KMS-11 (cell line): ENCODE results near the gene NLGN1.

Experiments used
- H2AFZ ChIP-seq: fragments of 200-600 bp; sonication (generic); 2 replicates; pipeline ENCODE4 v1.6.1; 2016; ENCODE audit warnings: antibody characterized with exemption, mixed run types, low read depth
- H3K27ac ChIP-seq: fragments of 200-600 bp; sonication (generic); 2 replicates; pipeline ENCODE4 v1.6.1; 2016; ENCODE audit warnings: mild to moderate bottlenecking, mixed run types
- H3K27me3 ChIP-seq: fragments of 200-600 bp; sonication (generic); 2 replicates; pipeline ENCODE4 v1.6.1; 2017; ENCODE audit warnings: mild to moderate bottlenecking, low read depth, mixed run types, moderate library complexity; ENCODE audit not compliant: insufficient read depth
- H3K36me3 ChIP-seq: fragments of 200-600 bp; sonication (generic); 2 replicates; pipeline ENCODE4 v1.6.1; 2017; ENCODE audit warnings: mild to moderate bottlenecking, mixed run types; ENCODE audit not compliant: insufficient read depth
- H3K4me1 ChIP-seq: fragments of 200-600 bp; sonication (generic); 2 replicates; pipeline ENCODE4 v1.6.1; 2016; ENCODE audit warnings: mild to moderate bottlenecking, low read depth, mixed run types; ENCODE audit not compliant: poor library complexity, severe bottlenecking
- H3K4me2 ChIP-seq: fragments of 200-600 bp; sonication (generic); 2 replicates; pipeline ENCODE4 v1.7.0; 2016; ENCODE audit warnings: mild to moderate bottlenecking, mixed run types
- H3K4me3 ChIP-seq: fragments of 200-600 bp; sonication (generic); IDR thresholded peaks from 2 replicates; pipeline ENCODE4 v1.6.1; 2017; ENCODE audit warnings: low read depth, low read length, mixed read lengths; ENCODE audit not compliant: insufficient read depth
- H3K79me2 ChIP-seq: fragments of 200-600 bp; sonication (generic); 2 replicates; pipeline ENCODE4 v1.6.1; 2016; ENCODE audit warnings: low read depth, mixed run types; ENCODE audit not compliant: insufficient read depth
- H3K9ac ChIP-seq: fragments of 200-600 bp; sonication (generic); 2 replicates; pipeline ENCODE4 v1.6.1; 2016; ENCODE audit warnings: mild to moderate bottlenecking, mixed run types
- H4K20me1 ChIP-seq: fragments of 200-600 bp; sonication (generic); 2 replicates; pipeline ENCODE4 v1.6.1; 2016; ENCODE audit warnings: mild to moderate bottlenecking, mixed run types; ENCODE audit not compliant: insufficient read depth
- TF ChIP-seq, protein P1 (sequence below): fragments of 200-600 bp; sonication (generic); conservative IDR thresholded peaks from 2 replicates; pipeline ENCODE4 v1.6.1; 2017; ENCODE audit warnings: low read depth, mild to moderate bottlenecking, antibody characterized with exemption, low read length, moderate library complexity, mixed read lengths

The NLGN1 gene

DNA sequence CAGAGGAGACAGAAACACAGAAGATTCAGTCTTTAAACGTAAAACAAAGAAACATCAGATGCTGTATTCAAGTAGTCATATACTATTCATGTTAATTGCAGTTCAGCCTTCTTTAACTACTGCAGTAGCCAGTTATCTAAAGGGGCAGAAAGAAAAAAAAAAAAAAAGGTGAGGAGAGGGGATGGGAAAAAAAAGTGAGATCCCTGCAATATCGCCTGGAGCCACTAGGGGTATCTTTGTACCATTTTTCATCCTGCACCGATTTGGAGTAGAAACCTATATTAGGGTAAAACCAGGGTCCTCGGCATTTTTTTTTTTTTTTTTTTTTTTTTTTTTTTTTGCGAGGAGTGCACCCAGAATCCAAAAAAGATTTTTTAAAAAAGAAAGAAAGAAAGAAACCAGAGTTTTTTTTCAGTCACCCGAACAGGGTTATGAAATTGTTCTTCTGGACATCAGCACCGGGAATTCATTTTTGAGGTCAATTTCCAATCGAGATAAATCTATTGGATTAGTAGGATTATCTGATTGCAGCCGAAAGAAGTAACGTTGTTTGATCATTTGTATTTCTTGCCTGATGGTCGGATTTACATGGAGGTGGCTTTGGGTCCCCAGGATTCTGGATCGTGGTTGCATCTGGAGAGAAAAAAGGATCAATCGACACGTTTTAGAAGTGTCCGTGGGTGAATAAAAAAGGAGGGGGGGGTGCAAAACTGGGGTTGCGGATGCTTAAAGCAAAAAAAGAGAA is 186.7 kb downstream of the NLGN1 start:
- H3K79me2 ChIP-seq, result no peaks in the 10 kb centered on the region
- H3K4me3 ChIP-seq, result no peak overlapping the region
- H4K20me1 ChIP-seq, result no peaks in the 10 kb centered on the region
- H2AFZ ChIP-seq, result no peak overlapping the region
- no peaks in the 10 kb centered on the region for H3K36me3 ChIP-seq
- H3K27me3 ChIP-seq, result no peaks in the 10 kb centered on the region
- TF ChIP-seq, protein P1, sequence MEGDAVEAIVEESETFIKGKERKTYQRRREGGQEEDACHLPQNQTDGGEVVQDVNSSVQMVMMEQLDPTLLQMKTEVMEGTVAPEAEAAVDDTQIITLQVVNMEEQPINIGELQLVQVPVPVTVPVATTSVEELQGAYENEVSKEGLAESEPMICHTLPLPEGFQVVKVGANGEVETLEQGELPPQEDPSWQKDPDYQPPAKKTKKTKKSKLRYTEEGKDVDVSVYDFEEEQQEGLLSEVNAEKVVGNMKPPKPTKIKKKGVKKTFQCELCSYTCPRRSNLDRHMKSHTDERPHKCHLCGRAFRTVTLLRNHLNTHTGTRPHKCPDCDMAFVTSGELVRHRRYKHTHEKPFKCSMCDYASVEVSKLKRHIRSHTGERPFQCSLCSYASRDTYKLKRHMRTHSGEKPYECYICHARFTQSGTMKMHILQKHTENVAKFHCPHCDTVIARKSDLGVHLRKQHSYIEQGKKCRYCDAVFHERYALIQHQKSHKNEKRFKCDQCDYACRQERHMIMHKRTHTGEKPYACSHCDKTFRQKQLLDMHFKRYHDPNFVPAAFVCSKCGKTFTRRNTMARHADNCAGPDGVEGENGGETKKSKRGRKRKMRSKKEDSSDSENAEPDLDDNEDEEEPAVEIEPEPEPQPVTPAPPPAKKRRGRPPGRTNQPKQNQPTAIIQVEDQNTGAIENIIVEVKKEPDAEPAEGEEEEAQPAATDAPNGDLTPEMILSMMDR, result peak; percentile 70; the same call in 1 of the 2 replicates
- no peak overlapping the region for H3K4me2 ChIP-seq
- H3K27ac ChIP-seq, result no peak overlapping the region
- H3K4me1 ChIP-seq, result no peaks in the 10 kb centered on the region
- no peak overlapping the region for H3K9ac ChIP-seq

DNA sequence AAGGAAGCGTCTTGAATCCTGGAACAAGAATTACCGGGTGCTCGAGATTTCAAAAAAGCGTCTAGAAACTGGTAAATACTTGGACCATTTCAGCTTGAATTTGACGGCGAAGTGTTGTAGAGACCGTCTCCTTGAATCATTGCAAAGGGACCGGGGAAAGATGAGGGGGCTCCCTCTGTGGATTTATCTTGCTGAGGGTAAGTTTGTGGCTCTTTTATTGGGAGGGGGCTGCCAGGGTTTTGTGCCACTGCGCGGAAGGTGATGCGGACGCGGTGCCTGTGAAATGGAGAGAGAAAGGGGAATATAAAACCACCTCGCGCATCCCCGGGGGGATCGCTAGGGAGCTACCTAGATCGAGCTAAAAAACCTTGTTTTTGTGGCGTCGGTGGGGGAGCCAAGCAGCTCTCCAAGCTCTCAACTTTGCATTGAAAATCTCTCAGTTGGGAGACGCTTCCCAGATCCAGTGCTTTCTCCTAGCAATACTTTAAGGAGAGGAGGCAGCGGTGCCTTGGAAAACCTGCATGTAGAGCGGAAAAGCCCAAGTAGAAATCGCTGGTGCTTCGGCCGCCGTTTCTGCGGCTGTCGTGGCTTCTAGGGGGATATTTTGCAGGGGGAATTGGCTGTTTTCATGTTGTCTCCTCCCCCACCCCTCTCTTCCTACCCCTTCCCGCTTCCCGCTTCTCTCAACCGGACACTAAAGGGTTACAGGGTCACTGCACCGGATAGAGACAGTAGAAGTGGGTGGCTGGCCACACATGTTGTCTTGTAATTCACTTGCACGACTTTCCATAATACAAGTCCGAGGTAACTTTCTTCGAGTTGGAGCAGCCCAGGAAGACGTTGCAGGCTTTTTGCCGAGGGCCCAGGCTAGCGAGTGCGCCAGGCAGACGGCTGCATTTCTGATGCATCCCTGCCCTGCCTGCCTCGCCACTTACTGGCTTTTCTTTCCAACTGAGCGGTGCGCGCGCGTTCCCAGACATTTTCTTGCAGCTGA is 187.6 kb downstream of the NLGN1 start:
- no peak overlapping the region for H3K27ac ChIP-seq
- H3K4me3 ChIP-seq, result no peak overlapping the region
- TF ChIP-seq, protein P1, result no peak
- no peak overlapping the region for H3K9ac ChIP-seq
- no peaks in the 10 kb centered on the region for H3K36me3 ChIP-seq
- no peak overlapping the region for H3K4me2 ChIP-seq
- no peaks in the 10 kb centered on the region for H3K4me1 ChIP-seq
- no peaks in the 10 kb centered on the region for H4K20me1 ChIP-seq
- no peak overlapping the region for H2AFZ ChIP-seq
- no peaks in the 10 kb centered on the region for H3K27me3 ChIP-seq
- no peaks in the 10 kb centered on the region for H3K79me2 ChIP-seq

DNA sequence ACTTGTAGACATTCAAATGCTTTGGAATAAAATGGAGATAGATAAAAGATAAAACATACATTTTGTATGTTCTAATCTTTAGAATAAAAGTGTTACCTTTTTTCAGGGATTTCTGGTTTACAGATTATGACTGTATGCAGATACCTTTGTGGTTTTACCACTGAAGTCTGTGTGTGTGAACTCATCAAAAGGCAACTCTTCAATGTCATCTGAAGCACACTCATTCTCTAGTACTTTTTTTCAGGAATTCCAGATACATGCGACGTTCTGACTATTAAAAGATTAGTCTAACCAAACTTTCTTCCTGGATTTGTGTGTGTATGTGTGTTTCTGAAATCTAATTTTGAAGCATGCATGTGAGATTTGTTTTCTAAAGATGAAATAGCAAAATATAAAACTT is 188.6 kb downstream of the NLGN1 start:
- H3K4me1 ChIP-seq, result no peaks in the 10 kb centered on the region
- H4K20me1 ChIP-seq, result no peaks in the 10 kb centered on the region
- TF ChIP-seq, protein P1, result no peak
- no peaks in the 10 kb centered on the region for H3K27me3 ChIP-seq
- no peak overlapping the region for H3K9ac ChIP-seq
- H2AFZ ChIP-seq, result no peak overlapping the region
- no peak overlapping the region for H3K27ac ChIP-seq
- no peak overlapping the region for H3K4me2 ChIP-seq
- H3K79me2 ChIP-seq, result no peaks in the 10 kb centered on the region
- no peak overlapping the region for H3K4me3 ChIP-seq
- H3K36me3 ChIP-seq, result no peaks in the 10 kb centered on the region

DNA sequence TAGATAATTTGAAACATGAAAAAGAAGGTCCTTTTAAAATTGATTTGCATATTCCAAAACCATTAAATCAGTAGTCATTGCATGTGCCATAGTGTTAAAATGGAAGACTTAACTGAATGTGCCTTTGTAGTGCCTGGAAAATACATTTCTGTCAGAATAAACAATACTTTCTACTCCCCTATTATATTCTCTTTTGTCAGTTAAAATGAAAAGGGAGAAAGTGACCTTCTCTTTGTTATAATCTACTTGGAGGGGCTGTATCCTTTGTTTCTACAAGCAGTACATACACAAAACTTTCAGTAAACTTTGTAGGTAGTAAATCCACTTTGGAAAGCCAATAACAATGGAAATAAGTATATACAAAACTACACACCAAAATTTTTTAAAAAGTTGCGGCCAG is 189.5 kb downstream of the NLGN1 start:
- Histone ChIP-seq H3K27me3 (no peaks in the 10 kb centered on the region), H3K36me3 (no peaks in the 10 kb centered on the region), H3K4me2 (no peak overlapping the region), H3K4me3 (no peak overlapping the region), H3K27ac (no peak overlapping the region), H3K79me2 (no peaks in the 10 kb centered on the region), H2AFZ (no peak overlapping the region), H3K4me1 (no peaks in the 10 kb centered on the region), H4K20me1 (no peaks in the 10 kb centered on the region), H3K9ac (no peak overlapping the region)
- TF ChIP-seq, protein P1, result no peak
